HepG2 (cell line): ENCODE measurements around the gene BCAT1. TPM values are rescaled to one million over a fixed set of nuclear protein-coding genes. Genes with fewer than 3 reads are reported as not detected.

ENCODE experiments used
- AGO1 ChIP-seq: fragments of 200-400 bp; formaldehyde crosslinking; IDR thresholded peaks from 2 replicates; pipeline ENCODE4 v1.6.1; 2017; ENCODE audit warnings: mild to moderate bottlenecking, low read depth, low read length, moderate library complexity; ENCODE audit not compliant: poor library complexity, severe bottlenecking
- GTF3A ChIP-seq: sonication (generic); formaldehyde crosslinking; conservative IDR thresholded peaks from 2 replicates; pipeline ENCODE4 v1.4.0; 2020; ENCODE audit warnings: mild to moderate bottlenecking, missing genetic modification reagents
- NFKB2 ChIP-seq: sonication (generic); formaldehyde crosslinking; IDR thresholded peaks from 2 replicates; pipeline ENCODE4 v1.4.0; 2020; ENCODE audit warnings: missing genetic modification reagents, borderline replicate concordance
- NKX3-1 ChIP-seq: sonication (generic); formaldehyde crosslinking; IDR thresholded peaks from 2 replicates; pipeline ENCODE4 v1.5.0; 2020; ENCODE audit warnings: missing genetic modification reagents
- PAF1 ChIP-seq: IDR thresholded peaks from 2 replicates; pipeline ENCODE4 v1.6.1; 2016; ENCODE audit warnings: missing genetic modification reagents, missing compliant biosample characterization
- REST ChIP-seq, 2 experiments: IDR thresholded peaks; 2 replicates each; pipeline ENCODE4 v1.6.1; 2011 to 2012; ENCODE audit warnings: low read length in 2 of 2, borderline replicate concordance in 1 of 2, low read depth in 1 of 2, mild to moderate bottlenecking in 1 of 2, moderate library complexity in 1 of 2
- TCF12 ChIP-seq, 2 experiments: fragments of 450-650 bp in 1 of 2; sonication (generic) in 1 of 2; formaldehyde crosslinking in 1 of 2; IDR thresholded peaks; 2 replicates each; pipeline versions ENCODE4 v1.6.1 to v1.8.0; 2017 to 2022; ENCODE audit warnings: antibody characterized with exemption in 1 of 2, mild to moderate bottlenecking in 1 of 2, missing genetic modification reagents in 1 of 2, moderate library complexity in 1 of 2
- ZBTB7A ChIP-seq: sonication (generic); formaldehyde crosslinking; IDR thresholded peaks from 2 replicates; pipeline ENCODE4 v1.8.0; 2022; ENCODE audit warnings: mild to moderate bottlenecking, missing genetic modification reagents
- ZNF18 ChIP-seq: sonication (generic); formaldehyde crosslinking; IDR thresholded peaks from 2 replicates; pipeline ENCODE4 v1.8.0; 2022; ENCODE audit warnings: mild to moderate bottlenecking, missing genetic modification reagents; ENCODE audit not compliant: insufficient replicate concordance
- ZNF773 ChIP-seq: sonication (generic); formaldehyde crosslinking; IDR thresholded peaks from 2 replicates; pipeline ENCODE4 v1.4.0; 2020; ENCODE audit warnings: missing genetic modification reagents, borderline replicate concordance
- ZNF775 ChIP-seq: sonication (generic); formaldehyde crosslinking; IDR thresholded peaks from 2 replicates; pipeline ENCODE4 v1.4.0; 2020; ENCODE audit warnings: missing genetic modification reagents, mild to moderate bottlenecking, moderate library complexity, borderline replicate concordance
- ZXDC ChIP-seq: sonication (generic); formaldehyde crosslinking; IDR thresholded peaks from 2 replicates; pipeline ENCODE4 v1.5.0; 2020; ENCODE audit warnings: mild to moderate bottlenecking, missing genetic modification reagents
- polyA plus RNA-seq, 8 experiments: library from polyadenylated mRNA; depleted of rRNA in 3 of 8; stranded (reverse) in 7 of 8; unstranded in 1 of 8; fragments of >200 nt; fragmentation: Illumina TruSeq in 4 of 8; extraction: Trizol in 4 of 8; gene quantifications; 2 replicates each; pipeline versions ENCODE4 v1.2.1 to v1.2.3, GENCODE V29; 2011 to 2016; ENCODE audit warnings: low read depth in 4 of 8, missing spikeins in 1 of 8, mixed read lengths in 1 of 8; ENCODE audit not compliant: insufficient read depth in 1 of 8
- total RNA-seq, 5 experiments: library from RNA; depleted of rRNA; stranded (reverse); fragments of >200 nt; fragmentation: Illumina TruSeq; extraction: Trizol; gene quantifications; 2 replicates each; pipeline ENCODE4 v1.2.3, GENCODE V29; 2016; ENCODE audit warnings: low read depth in 1 of 5
- TF ChIP-seq, protein P1 (sequence below): sonication (generic); formaldehyde crosslinking; IDR thresholded peaks from 2 replicates; pipeline ENCODE4 v1.5.0; 2020; ENCODE audit warnings: missing genetic modification reagents, mild to moderate bottlenecking, borderline replicate concordance
- TF ChIP-seq, protein P2 (sequence below): sonication (generic); formaldehyde crosslinking; IDR thresholded peaks from 2 replicates; pipeline ENCODE4 v1.5.1; 2020; ENCODE audit warnings: mild to moderate bottlenecking, missing genetic modification reagents, moderate library complexity

Gene BCAT1
- total and polyA plus RNA-seq, 2 of the 13 experiments (the other 11 are each of a cell fraction or from before 2014, with no cell fraction given), result 8.0 to 75.5 TPM

DNA sequence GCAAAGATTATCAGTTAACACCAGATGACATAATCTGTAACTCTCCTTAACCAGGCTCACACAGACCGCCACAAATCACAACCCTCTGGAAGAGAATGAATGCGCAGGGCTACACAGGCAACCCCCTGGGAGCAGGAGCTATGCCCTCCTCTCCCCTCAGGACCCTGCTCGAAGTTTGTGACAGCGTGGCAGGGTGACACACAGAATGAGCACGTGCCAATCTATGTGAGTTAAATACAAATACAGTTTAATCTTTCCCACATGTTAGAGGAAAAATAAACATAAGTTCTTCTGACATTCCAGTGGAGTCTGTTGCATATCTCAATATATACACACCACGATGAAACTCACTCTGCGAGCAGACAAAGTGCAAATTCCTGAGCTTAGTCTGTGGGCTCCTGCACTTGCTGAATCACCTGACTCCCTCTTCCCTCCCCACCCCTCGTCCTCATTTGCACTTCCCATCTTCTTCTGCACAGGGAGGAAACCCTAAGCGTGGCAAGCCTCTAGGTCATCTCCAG is 37.6 kb downstream of the BCAT1 start (continued):
- no peak for TF ChIP-seq TCF12 (IDR thresholded peaks at IDR 0.05)
- TF ChIP-seq TCF12 (CRISPR knock-in tag; IDR thresholded peaks at IDR 0.05), result no peak
- TF ChIP-seq REST (IDR thresholded peaks at IDR 0.05; ENCODE audit: borderline replicate concordance in 1 of 2, low read depth in 1 of 2, low read length in 2 of 2), result no peak
- no peak for TF ChIP-seq NFKB2
- TF ChIP-seq ZNF775 (CRISPR knock-in tag), result no peak
- TF ChIP-seq, protein P1, sequence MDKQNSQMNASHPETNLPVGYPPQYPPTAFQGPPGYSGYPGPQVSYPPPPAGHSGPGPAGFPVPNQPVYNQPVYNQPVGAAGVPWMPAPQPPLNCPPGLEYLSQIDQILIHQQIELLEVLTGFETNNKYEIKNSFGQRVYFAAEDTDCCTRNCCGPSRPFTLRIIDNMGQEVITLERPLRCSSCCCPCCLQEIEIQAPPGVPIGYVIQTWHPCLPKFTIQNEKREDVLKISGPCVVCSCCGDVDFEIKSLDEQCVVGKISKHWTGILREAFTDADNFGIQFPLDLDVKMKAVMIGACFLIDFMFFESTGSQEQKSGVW (CRISPR knock-in tag), result no peak
- TF ChIP-seq AGO1, result no peak
- no peak for TF ChIP-seq ZBTB7A (CRISPR knock-in tag)
- no peak for TF ChIP-seq PAF1 (CRISPR knock-in tag)
- TF ChIP-seq, protein P2, sequence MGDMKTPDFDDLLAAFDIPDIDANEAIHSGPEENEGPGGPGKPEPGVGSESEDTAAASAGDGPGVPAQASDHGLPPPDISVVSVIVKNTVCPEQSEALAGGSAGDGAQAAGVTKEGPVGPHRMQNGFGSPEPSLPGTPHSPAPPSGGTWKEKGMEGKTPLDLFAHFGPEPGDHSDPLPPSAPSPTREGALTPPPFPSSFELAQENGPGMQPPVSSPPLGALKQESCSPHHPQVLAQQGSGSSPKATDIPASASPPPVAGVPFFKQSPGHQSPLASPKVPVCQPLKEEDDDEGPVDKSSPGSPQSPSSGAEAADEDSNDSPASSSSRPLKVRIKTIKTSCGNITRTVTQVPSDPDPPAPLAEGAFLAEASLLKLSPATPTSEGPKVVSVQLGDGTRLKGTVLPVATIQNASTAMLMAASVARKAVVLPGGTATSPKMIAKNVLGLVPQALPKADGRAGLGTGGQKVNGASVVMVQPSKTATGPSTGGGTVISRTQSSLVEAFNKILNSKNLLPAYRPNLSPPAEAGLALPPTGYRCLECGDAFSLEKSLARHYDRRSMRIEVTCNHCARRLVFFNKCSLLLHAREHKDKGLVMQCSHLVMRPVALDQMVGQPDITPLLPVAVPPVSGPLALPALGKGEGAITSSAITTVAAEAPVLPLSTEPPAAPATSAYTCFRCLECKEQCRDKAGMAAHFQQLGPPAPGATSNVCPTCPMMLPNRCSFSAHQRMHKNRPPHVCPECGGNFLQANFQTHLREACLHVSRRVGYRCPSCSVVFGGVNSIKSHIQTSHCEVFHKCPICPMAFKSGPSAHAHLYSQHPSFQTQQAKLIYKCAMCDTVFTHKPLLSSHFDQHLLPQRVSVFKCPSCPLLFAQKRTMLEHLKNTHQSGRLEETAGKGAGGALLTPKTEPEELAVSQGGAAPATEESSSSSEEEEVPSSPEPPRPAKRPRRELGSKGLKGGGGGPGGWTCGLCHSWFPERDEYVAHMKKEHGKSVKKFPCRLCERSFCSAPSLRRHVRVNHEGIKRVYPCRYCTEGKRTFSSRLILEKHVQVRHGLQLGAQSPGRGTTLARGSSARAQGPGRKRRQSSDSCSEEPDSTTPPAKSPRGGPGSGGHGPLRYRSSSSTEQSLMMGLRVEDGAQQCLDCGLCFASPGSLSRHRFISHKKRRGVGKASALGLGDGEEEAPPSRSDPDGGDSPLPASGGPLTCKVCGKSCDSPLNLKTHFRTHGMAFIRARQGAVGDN (CRISPR knock-in tag), result no peak; the same call in 1 of the 2 replicates
- no peak for TF ChIP-seq ZNF773
- no peak for TF ChIP-seq GTF3A (CRISPR knock-in tag)
- no peak for TF ChIP-seq ZXDC
- TF ChIP-seq NKX3-1 (CRISPR knock-in tag), result no peak
- TF ChIP-seq ZNF18 (CRISPR knock-in tag), result no peak
